Measurements from ENCODE around the gene TTC9. TPM values are rescaled to one million over a fixed set of nuclear protein-coding genes. Genes with fewer than 3 reads are reported as not detected.

Gene TTC9
- total RNA-seq, 4 donors from 2014 or later = 6.3 to 10.2 (median 8.7) TPM

DNA sequence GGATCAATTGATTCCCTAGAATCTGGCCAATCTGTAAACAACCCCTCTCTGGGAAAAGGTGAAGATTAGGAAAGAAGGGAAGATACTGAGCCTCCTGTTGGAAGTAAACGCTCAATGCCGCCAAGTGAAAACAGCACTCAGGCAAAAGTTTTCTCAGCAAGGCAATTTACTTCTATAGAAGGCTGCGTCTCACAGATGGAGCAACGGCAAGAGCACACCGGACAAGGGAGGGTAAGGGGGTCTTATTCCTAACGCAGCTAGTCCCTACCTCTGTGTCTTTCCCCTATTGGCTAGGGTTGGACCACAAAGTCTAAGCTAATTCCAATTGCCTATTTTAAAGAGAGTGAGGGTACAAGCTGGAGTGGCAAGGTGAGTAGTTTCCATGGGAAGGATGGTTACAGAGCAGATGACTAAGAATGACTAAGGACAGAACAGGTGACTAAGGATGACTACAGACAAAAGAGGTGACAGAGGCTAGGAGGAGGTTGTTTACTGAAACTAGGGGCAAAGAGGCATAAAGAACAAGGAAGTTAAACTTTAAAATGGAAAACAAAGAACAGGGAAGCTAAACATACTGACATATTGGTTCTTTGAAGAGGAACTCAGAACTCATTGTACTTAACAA lies 5.6 kb upstream of the TTC9 start:
- H3K4me3 ChIP-seq (ENCODE audit: low read depth, poor library complexity, severe bottlenecking) = no peak overlapping the region
- WGBS, 2 donors = 96 to 97% methylated on average over 6 of the region's 6 CpGs
- no peak for DNase-seq (ENCODE audit: low spot score in 2 of 2)
- TF ChIP-seq CTCF (IDR thresholded peaks at IDR 0.05) = no peak
- TF ChIP-seq POLR2A (IDR thresholded peaks at IDR 0.05) = no peak
- intact Hi-C loops (cut with DNase I; ENCODE audit: low total_unique reads) = no loop called here

DNA sequence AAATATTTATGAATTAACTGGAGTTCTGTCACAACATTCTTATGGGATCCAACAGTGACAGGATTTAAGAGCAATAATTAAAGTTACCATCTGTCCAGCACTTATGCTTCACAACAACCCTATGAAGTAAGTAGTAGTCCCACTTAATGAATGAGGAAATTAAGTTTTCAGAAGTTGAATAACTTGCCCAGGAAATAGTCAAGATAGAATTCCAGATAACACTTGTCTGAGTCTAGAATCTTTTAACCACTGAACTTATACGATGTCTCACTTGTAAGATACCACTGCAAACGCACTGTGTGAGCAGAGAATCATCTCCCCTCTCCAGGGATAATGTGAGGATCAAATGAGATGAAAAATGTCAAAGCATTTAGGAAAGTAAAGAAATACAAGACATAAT lies 3.3 kb upstream of the TTC9 start:
- 63 to 65% methylated on average over 2 of the region's 2 CpGs for WGBS, 2 donors
- H3K4me3 ChIP-seq (ENCODE audit: low read depth, poor library complexity, severe bottlenecking) = no peak overlapping the region
- TF ChIP-seq CTCF (IDR thresholded peaks at IDR 0.05) (no peak), POLR2A (IDR thresholded peaks at IDR 0.05) (no peak)
- intact Hi-C loops (cut with DNase I; ENCODE audit: low total_unique reads) = no loop called here
- DNase-seq (ENCODE audit: low spot score in 2 of 2) = no peak

GRCh38 chr14:70640938-70641547 lies 673 bp upstream of the TTC9 start:
- peak overlapping the region; percentile 44 for H3K4me3 ChIP-seq (ENCODE audit: low read depth, poor library complexity, severe bottlenecking)
- no peak for TF ChIP-seq POLR2A (IDR thresholded peaks at IDR 0.05)
- intact Hi-C loops (cut with DNase I; ENCODE audit: low total_unique reads) = no loop called here
- WGBS, 2 donors = 1 to 2% methylated on average over 28 of the region's 28 CpGs
- DNase-seq (ENCODE audit: low spot score in 2 of 2) = no peak

DNA sequence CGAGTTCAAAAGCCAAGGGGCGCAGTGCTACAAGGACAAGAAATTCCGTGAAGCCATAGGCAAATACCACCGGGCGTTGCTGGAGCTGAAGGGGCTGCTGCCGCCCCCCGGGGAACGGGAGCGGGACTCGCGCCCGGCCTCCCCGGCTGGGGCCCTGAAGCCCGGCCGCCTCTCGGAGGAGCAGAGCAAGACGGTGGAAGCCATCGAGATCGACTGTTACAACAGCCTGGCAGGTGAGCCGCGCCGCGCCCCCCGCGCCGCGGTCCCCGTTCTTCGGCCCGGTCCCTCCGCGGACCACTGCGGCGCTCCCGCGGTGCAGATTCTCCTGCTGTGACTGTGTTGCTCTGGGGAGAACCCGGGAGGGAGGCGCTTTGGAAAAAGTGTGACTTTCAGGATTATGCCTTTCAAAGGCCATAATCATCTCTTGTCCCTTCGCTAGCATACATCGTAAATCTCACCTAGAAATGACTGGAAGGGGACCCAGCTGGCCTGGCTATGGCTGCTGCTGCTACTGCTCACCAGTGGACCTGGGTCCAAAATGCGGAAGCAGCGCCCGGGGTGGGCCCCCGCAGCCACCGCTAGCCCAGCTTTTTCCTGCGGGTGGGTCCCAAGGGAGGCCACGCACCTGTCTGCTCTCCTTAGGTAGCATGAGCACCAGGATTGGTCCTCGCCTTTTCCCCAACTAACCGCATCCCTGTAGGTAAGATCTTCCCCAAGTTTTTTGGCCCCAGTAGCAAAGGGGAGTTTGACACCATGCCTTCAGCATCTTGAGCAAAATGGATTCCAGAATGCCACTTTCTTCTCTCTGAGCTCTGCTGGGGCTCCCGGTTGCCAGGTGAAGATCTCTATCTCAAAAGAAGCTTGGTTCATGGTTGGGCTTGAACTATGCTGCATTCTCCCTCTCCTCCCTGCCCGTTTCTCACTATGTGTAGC lies 853 bp downstream of the TTC9 start:
- no peak for DNase-seq (ENCODE audit: low spot score in 2 of 2)
- 7% methylated on average over 39 to 44 of the region's 51 CpGs for WGBS, 2 donors
- peak overlapping the region; percentile 44 for H3K4me3 ChIP-seq (ENCODE audit: low read depth, poor library complexity, severe bottlenecking)
- TF ChIP-seq CTCF (IDR thresholded peaks at IDR 0.05) (no peak), POLR2A (IDR thresholded peaks at IDR 0.05) (no peak)
- intact Hi-C loops (cut with DNase I; ENCODE audit: low total_unique reads) = no loop called here

GRCh38 chr14:70643967-70644366 lies 2.3 kb downstream of the TTC9 start:
- TF ChIP-seq POLR2A (IDR thresholded peaks at IDR 0.05) = no peak
- TF ChIP-seq CTCF (IDR thresholded peaks at IDR 0.05) = no peak
- no peak for DNase-seq (ENCODE audit: low spot score in 2 of 2)
- 66 to 83% methylated on average over 5 of the region's 5 CpGs for WGBS, 2 donors
- H3K4me3 ChIP-seq (ENCODE audit: low read depth, poor library complexity, severe bottlenecking) = no peak overlapping the region
- intact Hi-C loops (cut with DNase I; ENCODE audit: low total_unique reads) = no loop called here

DNA sequence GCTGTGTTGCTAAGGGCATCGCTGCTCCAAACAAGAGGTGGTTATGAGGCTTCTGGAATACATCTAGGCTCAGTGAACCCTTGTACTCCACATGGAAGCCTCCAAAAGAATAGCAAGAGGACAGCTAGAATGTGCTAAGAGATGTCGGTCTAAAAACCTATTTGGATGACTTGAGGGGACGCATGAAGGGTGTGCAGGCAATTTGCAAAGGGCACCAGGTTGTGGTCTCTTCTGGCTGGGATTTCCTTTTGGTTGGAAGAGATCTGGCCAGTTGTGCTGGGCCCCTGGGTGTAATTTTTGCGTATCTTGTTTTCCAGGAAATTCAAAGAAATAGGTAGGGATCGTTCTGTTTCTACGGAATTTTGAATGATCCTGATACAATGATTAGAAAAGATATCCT lies 4.2 kb downstream of the TTC9 start:
- DNase-seq (ENCODE audit: low spot score in 2 of 2) = no peak
- intact Hi-C loops (cut with DNase I; ENCODE audit: low total_unique reads) = no loop called here
- TF ChIP-seq POLR2A (IDR thresholded peaks at IDR 0.05) = no peak
- TF ChIP-seq CTCF (IDR thresholded peaks at IDR 0.05) = no peak
- H3K4me3 ChIP-seq (ENCODE audit: low read depth, poor library complexity, severe bottlenecking) = no peak overlapping the region
- 80 to 88% methylated on average over 6 of the region's 6 CpGs for WGBS, 2 donors

All from lower leg skin (tissue), 4 donors.